Esophagus (tissue), 2 donors: ENCODE data around the gene NEUROD4. TPM values are rescaled to one million over a fixed set of nuclear protein-coding genes. Genes with fewer than 3 reads are reported as not detected.

Experiments
- H3K27ac ChIP-seq, 2 donors: one replicate each; pipeline ENCODE4 v1.5.1; 2013; ENCODE audit warnings: low read depth in 2 of 2, mild to moderate bottlenecking in 2 of 2, inconsistent platforms in 1 of 2, low read length in 1 of 2, moderate library complexity in 1 of 2
- H3K27me3 ChIP-seq, 2 donors: one replicate each; pipeline ENCODE4 v1.6.1; 2013; ENCODE audit warnings: low read length in 2 of 2, control low read depth in 1 of 2, mild to moderate bottlenecking in 1 of 2; ENCODE audit not compliant: insufficient read depth in 2 of 2, control insufficient read depth in 1 of 2
- H3K36me3 ChIP-seq, 2 donors: one replicate each; pipeline ENCODE4 v1.6.1; 2013; ENCODE audit warnings: low read length in 1 of 2; ENCODE audit not compliant: control insufficient read depth in 2 of 2, insufficient read depth in 2 of 2
- H3K4me1 ChIP-seq, 2 donors: one replicate each; pipeline ENCODE4 v1.6.1; 2013; ENCODE audit warnings: low read length in 1 of 2; ENCODE audit not compliant: control insufficient read depth in 2 of 2, insufficient read depth in 2 of 2
- H3K4me3 ChIP-seq, 2 donors: one replicate each; pipeline ENCODE4 v1.5.1; 2013; ENCODE audit warnings: low read length in 2 of 2, mild to moderate bottlenecking in 2 of 2, low read depth in 1 of 2, moderate library complexity in 1 of 2
- H3K9me3 ChIP-seq, 2 donors: one replicate each; pipeline ENCODE4 v1.6.1; 2013; ENCODE audit warnings: mild to moderate bottlenecking in 2 of 2, low read depth in 1 of 2, low read length in 1 of 2, moderate library complexity in 1 of 2; ENCODE audit not compliant: control insufficient read depth in 2 of 2, insufficient read depth in 1 of 2
- WGBS, 2 donors: extraction: QIAGEN DNeasy Blood & Tissue Kit; methylation state at CpG; one replicate each; pipeline ENCODE4 v1.1.7; 2013; 5-methylcytosine and 5-hydroxymethylcytosine counted together
- polyA plus RNA-seq, 2 donors: library from polyadenylated mRNA; stranded (reverse); fragments of 200-250 nt; gene quantifications; one replicate each; pipeline ENCODE4 v1.2.3, GENCODE V29; 2013
- donor health status: healthy with polysubstance abuse.
- donor health status: Bipolar disorder and iron deficiency.

NEUROD4 gene
- not detected for polyA plus RNA-seq

GRCh38 chr12:55019784-55020183 lies at the start of gene NEUROD4:
Gene NEUROD4 (plus strand): TSS chr12:55019974. CDS start chr12:55026440, 6,466 bp downstream.
- Histone ChIP-seq H3K9me3 (no peaks in the 10 kb centered on the region), H3K27me3 (no peaks in the 10 kb centered on the region), H3K4me1 (no peaks in the 10 kb centered on the region), H3K36me3 (no peaks in the 10 kb centered on the region), H3K4me3 (no peak within 1 kb of the TSS), H3K27ac (no peak within 1 kb of the TSS)
- WGBS, 2 donors, result 4 to 6% methylated on average over 13 of the region's 13 CpGs

- H3K4me1 ChIP-seq, result no peaks in the 10 kb centered on the region
- 60 to 68% methylated on average over 3 of the region's 3 CpGs for WGBS, 2 donors
- H3K36me3 ChIP-seq, result no peaks in the 10 kb centered on the region
- no peaks in the 10 kb centered on the region for H3K27me3 ChIP-seq
- no peaks in the 10 kb centered on the region for H3K9me3 ChIP-seq
- H3K27ac ChIP-seq, result no peak overlapping the region
- H3K4me3 ChIP-seq, result no peak overlapping the region
Measured at GRCh38 chr12:54970741-54971140, 49.0 kb upstream of the NEUROD4 start.

GRCh38 chr12:54973556-54973955 lies 46.2 kb upstream of the NEUROD4 start:
- 84 to 87% methylated on average over 3 of the region's 3 CpGs for WGBS, 2 donors
- no peaks in the 10 kb centered on the region for H3K4me1 ChIP-seq

GRCh38 chr12:54974279-54974678 lies 45.5 kb upstream of the NEUROD4 start:
- Histone ChIP-seq H3K4me1 (no peaks in the 10 kb centered on the region), H3K27me3 (no peaks in the 10 kb centered on the region), H3K4me3 (no peak overlapping the region), H3K9me3 (no peaks in the 10 kb centered on the region), H3K27ac (no peak overlapping the region), H3K36me3 (no peaks in the 10 kb centered on the region)
- 89 to 93% methylated on average over 12 of the region's 12 CpGs for WGBS, 2 donors

More at GRCh38 chr12:54973556-54973955, 46.2 kb upstream of the NEUROD4 start:
- Histone ChIP-seq H3K9me3 (no peaks in the 10 kb centered on the region), H3K27me3 (no peaks in the 10 kb centered on the region), H3K27ac (no peak overlapping the region), H3K4me3 (no peak overlapping the region), H3K36me3 (no peaks in the 10 kb centered on the region)

- Histone ChIP-seq H3K4me3 (no peak overlapping the region), H3K4me1 (no peaks in the 10 kb centered on the region), H3K9me3 (no peaks in the 10 kb centered on the region), H3K27me3 (no peaks in the 10 kb centered on the region), H3K27ac (no peak overlapping the region), H3K36me3 (no peaks in the 10 kb centered on the region)
- WGBS, 2 donors, result 77 to 79% methylated on average over 2 of the region's 2 CpGs
Measured at GRCh38 chr12:54975272-54975671, 44.5 kb upstream of the NEUROD4 start.

- H3K9me3 ChIP-seq, result no peaks in the 10 kb centered on the region
- WGBS, 2 donors, result 64 to 66% methylated on average over 6 of the region's 6 CpGs
- H3K27me3 ChIP-seq, result no peaks in the 10 kb centered on the region
- no peaks in the 10 kb centered on the region for H3K4me1 ChIP-seq
- H3K27ac ChIP-seq, result no peak overlapping the region
- H3K36me3 ChIP-seq, result no peaks in the 10 kb centered on the region
- no peak overlapping the region for H3K4me3 ChIP-seq
Measured at GRCh38 chr12:54975875-54976274, 43.9 kb upstream of the NEUROD4 start.

- WGBS, 2 donors, result 39 to 42% methylated on average over 3 of the region's 3 CpGs
- Histone ChIP-seq H3K4me1 (no peaks in the 10 kb centered on the region), H3K9me3 (no peaks in the 10 kb centered on the region), H3K27me3 (no peaks in the 10 kb centered on the region), H3K36me3 (no peaks in the 10 kb centered on the region), H3K27ac (no peak overlapping the region), H3K4me3 (no peak overlapping the region)
Measured at GRCh38 chr12:54977155-54977554, 42.6 kb upstream of the NEUROD4 start.

GRCh38 chr12:54977857-54978256 lies 41.9 kb upstream of the NEUROD4 start:
- Histone ChIP-seq H3K4me1 (no peaks in the 10 kb centered on the region), H3K27me3 (no peaks in the 10 kb centered on the region), H3K4me3 (no peak overlapping the region), H3K9me3 (no peaks in the 10 kb centered on the region), H3K27ac (no peak overlapping the region), H3K36me3 (no peaks in the 10 kb centered on the region)
- WGBS, 2 donors, result 71 to 75% methylated on average over 5 of the region's 5 CpGs

- H3K27me3 ChIP-seq, result no peaks in the 10 kb centered on the region
Measured at GRCh38 chr12:54980341-54980740, 39.4 kb upstream of the NEUROD4 start.

GRCh38 chr12:54981796-54982195 lies 38.0 kb upstream of the NEUROD4 start:
- WGBS, 2 donors, result 80 to 92% methylated on average over 2 of the region's 2 CpGs
- Histone ChIP-seq H3K27ac (no peak overlapping the region), H3K36me3 (no peaks in the 10 kb centered on the region)

More at GRCh38 chr12:54980341-54980740, 39.4 kb upstream of the NEUROD4 start:
- H3K36me3 ChIP-seq, result no peaks in the 10 kb centered on the region
- no peak overlapping the region for H3K4me3 ChIP-seq
- WGBS, 2 donors, result 70 to 78% methylated on average over 5 of the region's 5 CpGs
- no peaks in the 10 kb centered on the region for H3K4me1 ChIP-seq
- H3K27ac ChIP-seq, result no peak overlapping the region
- no peaks in the 10 kb centered on the region for H3K9me3 ChIP-seq

More at GRCh38 chr12:54981796-54982195, 38.0 kb upstream of the NEUROD4 start:
- no peaks in the 10 kb centered on the region for H3K27me3 ChIP-seq
- H3K4me1 ChIP-seq, result no peaks in the 10 kb centered on the region
- no peak overlapping the region for H3K4me3 ChIP-seq
- no peaks in the 10 kb centered on the region for H3K9me3 ChIP-seq
